Mesothelial cell of epicardium (in vitro differentiated cells): ENCODE results near the gene NHP2. TPM values are rescaled to one million over a fixed set of nuclear protein-coding genes. Genes with fewer than 3 reads are reported as not detected.

Source experiments
- DNase-seq, 2 experiments: peaks; one replicate each; pipeline ENCODE4 v3.0.0; 2021; ENCODE audit warnings: low spot score in 2 of 2; ENCODE audit not compliant: unreplicated experiment in 2 of 2
- H3K27ac Mint-ChIP-seq: 2 replicates; pipeline ENCODE4 v1.8.0; 2021; ENCODE audit warnings: mixed read lengths
- H3K27me3 Mint-ChIP-seq: 2 replicates; pipeline ENCODE4 v1.8.0; 2021; ENCODE audit warnings: low read depth, mixed read lengths
- H3K36me3 Mint-ChIP-seq: 2 replicates; pipeline ENCODE4 v1.8.0; 2021; ENCODE audit warnings: mixed read lengths
- H3K4me1 Mint-ChIP-seq: 2 replicates; pipeline ENCODE4 v1.8.0; 2021; ENCODE audit warnings: mixed read lengths
- H3K4me3 Mint-ChIP-seq: 2 replicates; pipeline ENCODE4 v1.8.0; 2021; ENCODE audit warnings: mild to moderate bottlenecking, moderate library complexity, mixed read lengths
- H3K9me3 Mint-ChIP-seq: 2 replicates; pipeline ENCODE4 v1.8.0; 2021; ENCODE audit warnings: mixed read lengths
- total RNA-seq: library from RNA; stranded (reverse); gene quantifications from 3 replicates; pipeline ENCODE4 v1.2.1, GENCODE V29; 2021
- TF ChIP-seq, protein P1 (sequence below): fragments of 200-600 bp; sonication (generic); IDR thresholded peaks from one replicate; pipeline ENCODE4 v1.5.0; 2021; ENCODE audit warnings: antibody characterized with exemption; ENCODE audit not compliant: unreplicated experiment

The NHP2 gene
- total RNA-seq, 1 donor from 2014 or later = 116 TPM

DNA sequence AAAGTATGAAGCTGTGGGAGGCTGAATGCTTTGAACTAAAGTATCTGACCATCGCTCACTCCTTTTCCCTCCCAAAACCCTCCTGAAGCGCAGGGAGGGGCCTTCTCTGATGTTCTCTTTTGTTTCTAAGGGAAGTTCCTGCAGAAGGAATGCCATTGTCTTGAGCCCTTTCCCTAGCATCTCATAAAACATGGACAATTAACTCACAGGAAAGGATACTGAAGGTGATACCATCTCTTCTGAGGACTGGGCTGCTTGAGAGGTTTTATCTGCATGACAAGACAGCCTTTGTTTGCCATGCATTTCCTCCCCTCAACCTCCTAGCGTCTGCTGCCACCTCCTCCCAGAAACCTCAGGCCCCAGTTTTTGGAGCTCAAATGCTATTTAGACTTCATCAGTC is 27.1 kb downstream of the NHP2 start:
- no peak overlapping the region for H3K27ac Mint-ChIP-seq
- no peak overlapping the region for H3K4me3 Mint-ChIP-seq
- no peaks in the 10 kb centered on the region for H3K27me3 Mint-ChIP-seq
- DNase-seq = no peak
- TF ChIP-seq, protein P1, sequence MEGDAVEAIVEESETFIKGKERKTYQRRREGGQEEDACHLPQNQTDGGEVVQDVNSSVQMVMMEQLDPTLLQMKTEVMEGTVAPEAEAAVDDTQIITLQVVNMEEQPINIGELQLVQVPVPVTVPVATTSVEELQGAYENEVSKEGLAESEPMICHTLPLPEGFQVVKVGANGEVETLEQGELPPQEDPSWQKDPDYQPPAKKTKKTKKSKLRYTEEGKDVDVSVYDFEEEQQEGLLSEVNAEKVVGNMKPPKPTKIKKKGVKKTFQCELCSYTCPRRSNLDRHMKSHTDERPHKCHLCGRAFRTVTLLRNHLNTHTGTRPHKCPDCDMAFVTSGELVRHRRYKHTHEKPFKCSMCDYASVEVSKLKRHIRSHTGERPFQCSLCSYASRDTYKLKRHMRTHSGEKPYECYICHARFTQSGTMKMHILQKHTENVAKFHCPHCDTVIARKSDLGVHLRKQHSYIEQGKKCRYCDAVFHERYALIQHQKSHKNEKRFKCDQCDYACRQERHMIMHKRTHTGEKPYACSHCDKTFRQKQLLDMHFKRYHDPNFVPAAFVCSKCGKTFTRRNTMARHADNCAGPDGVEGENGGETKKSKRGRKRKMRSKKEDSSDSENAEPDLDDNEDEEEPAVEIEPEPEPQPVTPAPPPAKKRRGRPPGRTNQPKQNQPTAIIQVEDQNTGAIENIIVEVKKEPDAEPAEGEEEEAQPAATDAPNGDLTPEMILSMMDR = no peak
- H3K4me1 Mint-ChIP-seq = peaks cover 38% of the 10 kb centered on the region
- H3K9me3 Mint-ChIP-seq = no peaks in the 10 kb centered on the region
- no peaks in the 10 kb centered on the region for H3K36me3 Mint-ChIP-seq

DNA sequence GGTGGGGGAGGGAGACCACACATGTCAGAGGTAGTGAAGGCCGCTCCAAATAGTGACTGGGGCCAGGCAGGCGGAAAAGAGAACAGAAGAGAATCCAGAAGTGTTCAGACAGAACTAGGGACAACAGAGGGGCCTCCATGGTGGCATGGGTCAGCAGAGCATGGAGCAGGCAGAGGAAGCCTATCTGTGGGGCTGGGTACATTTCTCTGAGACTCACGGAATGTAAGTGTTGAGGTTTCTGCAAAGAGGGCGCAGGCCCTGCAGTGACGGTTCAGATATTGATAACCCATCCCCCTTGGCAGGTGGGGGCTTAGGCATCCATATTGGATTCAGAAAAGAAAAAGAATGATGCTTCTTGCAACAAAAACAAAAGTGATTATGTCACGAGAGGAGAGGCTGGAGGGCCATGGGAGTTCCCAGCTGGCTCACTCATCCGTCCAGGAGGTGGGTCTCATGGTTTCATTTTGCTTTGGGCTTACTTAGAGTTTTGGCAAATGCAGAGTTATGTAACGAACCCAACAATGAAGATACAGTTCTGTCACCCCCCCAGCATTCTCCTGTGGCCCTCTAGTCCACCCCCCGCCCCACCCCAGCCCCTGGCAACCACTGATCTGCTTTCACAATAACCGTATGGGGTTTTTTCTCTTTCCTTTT is 28.3 kb downstream of the NHP2 start:
- Mint-ChIP-seq H3K4me1 (peaks cover 36% of the 10 kb centered on the region), H3K4me3 (no peak overlapping the region), H3K27me3 (no peaks in the 10 kb centered on the region), H3K36me3 (no peaks in the 10 kb centered on the region), H3K27ac (no peak overlapping the region), H3K9me3 (no peaks in the 10 kb centered on the region)
- TF ChIP-seq, protein P1 = no peak
- DNase-seq = no peak

DNA sequence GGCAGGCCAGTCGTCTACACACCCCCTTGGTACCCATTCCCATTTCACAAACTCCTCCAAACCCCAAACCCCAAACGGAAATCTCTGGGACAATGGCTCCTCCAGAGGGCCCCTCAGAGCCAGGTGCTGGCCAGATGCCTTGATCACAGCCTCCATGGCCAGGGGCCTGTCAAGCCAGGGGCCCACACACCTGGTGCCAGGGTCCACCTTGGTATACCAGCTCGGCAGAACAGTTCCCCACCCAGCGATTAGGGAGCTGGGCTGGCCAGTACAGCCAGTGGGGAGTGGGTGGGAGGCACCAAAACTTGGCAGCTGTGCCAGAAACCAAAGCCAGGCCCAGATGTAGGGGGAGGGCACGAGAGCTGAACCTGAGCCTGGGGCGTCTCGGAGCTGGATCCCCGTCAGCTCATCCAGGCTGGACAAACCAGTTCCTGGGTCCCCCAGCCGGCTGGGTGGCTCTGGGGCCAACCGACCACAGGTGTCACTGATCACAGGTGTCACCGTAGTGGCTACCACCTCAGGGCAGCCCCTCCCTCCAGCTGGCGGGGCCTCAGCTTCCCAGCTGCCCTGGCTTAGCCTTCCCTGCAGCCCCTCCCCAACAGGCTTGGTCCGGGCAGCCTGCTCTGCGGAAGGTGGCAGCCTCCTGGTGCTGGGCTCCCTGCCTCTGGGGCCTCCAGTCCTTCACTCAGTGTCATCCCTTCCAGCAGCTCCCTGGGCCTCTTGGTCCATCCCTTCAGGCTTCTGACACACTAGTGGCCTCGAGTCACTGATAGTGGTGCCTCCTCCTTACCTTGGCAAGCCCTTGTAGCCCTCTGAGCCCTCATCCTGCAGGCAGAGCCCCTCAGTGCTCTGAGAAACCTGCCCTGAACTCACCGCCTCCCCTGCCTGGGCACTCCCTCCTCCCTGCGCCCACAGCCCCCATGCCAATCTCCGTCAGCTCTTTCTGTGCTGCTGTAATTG is 29.4 kb downstream of the NHP2 start:
- H3K4me3 Mint-ChIP-seq = peak overlapping the region; percentile 22

DNA sequence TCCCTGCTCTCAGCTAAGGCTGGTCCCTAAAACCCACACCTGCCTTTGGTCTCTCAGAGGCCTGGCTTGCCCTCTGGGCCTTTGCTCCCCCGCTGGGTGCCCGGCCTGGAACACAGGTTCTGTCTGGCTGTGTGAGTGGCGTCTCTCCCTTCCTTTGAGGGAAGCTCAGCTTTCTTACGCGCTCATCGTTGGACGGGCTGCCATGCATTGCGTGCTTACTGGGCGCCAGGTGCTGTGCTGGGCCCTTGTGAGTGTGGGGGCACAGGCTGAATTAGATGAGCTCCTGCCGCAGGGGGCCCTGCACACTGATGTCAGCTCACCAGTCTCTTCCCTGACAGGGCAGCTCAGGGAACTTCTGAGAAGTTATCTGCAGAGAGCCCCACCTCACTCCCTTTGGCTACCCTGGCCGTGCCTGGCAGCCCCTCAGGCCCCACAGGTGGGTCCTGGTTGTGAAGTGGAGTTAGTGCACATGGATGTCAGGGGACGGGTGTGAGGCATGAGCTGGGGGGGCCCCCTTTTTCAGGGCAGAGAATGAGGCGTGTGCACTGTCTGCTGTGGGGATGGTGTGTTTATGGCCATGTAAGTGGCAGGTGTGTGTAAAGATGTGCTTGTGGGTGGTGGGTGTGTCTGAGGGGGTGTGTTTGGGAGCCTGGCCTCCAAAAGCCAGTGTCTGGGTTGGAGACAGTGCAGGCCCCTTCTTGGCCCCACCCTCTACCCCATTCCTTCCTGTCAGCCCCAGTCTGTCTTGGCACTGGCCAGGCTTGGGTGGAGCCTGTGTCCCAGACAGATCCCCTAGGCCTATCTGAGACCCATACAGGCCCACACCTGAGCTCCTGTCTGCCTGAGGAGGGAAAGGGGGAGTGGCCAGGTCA is 30.4 kb downstream of the NHP2 start:
- TF ChIP-seq, protein P1 = no peak
- Mint-ChIP-seq H3K27me3 (no peaks in the 10 kb centered on the region), H3K9me3 (no peaks in the 10 kb centered on the region), H3K4me3 (peak overlapping the region; percentile 22), H3K36me3 (no peaks in the 10 kb centered on the region), H3K4me1 (peaks cover 36% of the 10 kb centered on the region), H3K27ac (peak overlapping the region; percentile 97)
- DNase-seq = no peak

More for the DNA sequence above, 29.4 kb downstream of the NHP2 start:
- no peak for DNase-seq
- Mint-ChIP-seq H3K4me1 (peaks cover 36% of the 10 kb centered on the region), H3K27ac (peak overlapping the region; percentile 97), H3K36me3 (no peaks in the 10 kb centered on the region), H3K9me3 (no peaks in the 10 kb centered on the region), H3K27me3 (no peaks in the 10 kb centered on the region)
- TF ChIP-seq, protein P1 = no peak

GRCh38 chr5:178122346-178122745 is 31.3 kb downstream of the NHP2 start:
- H3K27me3 Mint-ChIP-seq = no peaks in the 10 kb centered on the region
- H3K9me3 Mint-ChIP-seq = no peaks in the 10 kb centered on the region
- peaks cover 36% of the 10 kb centered on the region for H3K4me1 Mint-ChIP-seq
- H3K27ac Mint-ChIP-seq = no peak overlapping the region
- H3K36me3 Mint-ChIP-seq = no peaks in the 10 kb centered on the region
- TF ChIP-seq, protein P1 = no peak
- DNase-seq = no peak
- no peak overlapping the region for H3K4me3 Mint-ChIP-seq
